GM10266 (cell line): ENCODE measurements around the gene CYP11A1.

Source experiments
- DNase-seq: peaks from one replicate; pipeline ENCODE4 v3.0.0; 2012; ENCODE audit errors: extremely low spot score
- CTCF ChIP-seq: IDR thresholded peaks from 2 replicates; pipeline ENCODE4 v1.5.1; 2012; ENCODE audit warnings: mild to moderate bottlenecking, low read depth; ENCODE audit not compliant: control insufficient read depth, insufficient read depth; ENCODE audit errors: missing control alignments

CYP11A1 gene

GRCh38 chr15:74318376-74319137 is 48.9 kb downstream of the CYP11A1 start:
- no peak for DNase-seq
- TF ChIP-seq CTCF: no peak

- DNase-seq: no peak
- TF ChIP-seq CTCF: no peak
These were observed 49.5 kb downstream of the CYP11A1 start for GRCh38 chr15:74317820-74318375.

GRCh38 chr15:74316141-74316540 is 51.3 kb downstream of the CYP11A1 start:
- TF ChIP-seq CTCF: no peak

GRCh38 chr15:74315626-74316025 is 51.8 kb downstream of the CYP11A1 start:
- DNase-seq: peak; percentile 59
- no peak for TF ChIP-seq CTCF

More at GRCh38 chr15:74316141-74316540, 51.3 kb downstream of the CYP11A1 start:
- DNase-seq: no peak

- TF ChIP-seq CTCF: no peak
- DNase-seq: no peak
These were observed 52.5 kb downstream of the CYP11A1 start for GRCh38 chr15:74314795-74315438.

GRCh38 chr15:74313889-74314288 is 53.6 kb downstream of the CYP11A1 start:
- TF ChIP-seq CTCF: no peak
- no peak for DNase-seq
